Left ventricle myocardium superior (tissue), 1 donor: Measurements from ENCODE around the gene PCSK6. TPM values are rescaled to one million over a fixed set of nuclear protein-coding genes. Genes with fewer than 3 reads are reported as not detected.
A peak's percentile ranks its signal among the peaks of the same experiment; 100 is the strongest.

Experiments
- ATAC-seq: fragments of 200-7000 bp; cut with Tn5 transposase; one replicate; pipeline ENCODE4 v1.9.1; 2020; ENCODE audit warnings: mild to moderate bottlenecking, moderate library complexity
- DNase-seq: peaks from one replicate; pipeline ENCODE4 v3.0.0-alpha.2; 2020
- intact Hi-C: fragments of 100-400 bp; cut with micrococcal nuclease; formaldehyde crosslinking; loops from one replicate; pipeline ENCODE4 v1.11.0; 2022
- long read RNA-seq: library from polyadenylated mRNA; unstranded; transcript quantifications from one replicate; pipeline ENCODE4 v2.0.0, GENCODE V29; 2021
- total RNA-seq: library from RNA; stranded (reverse); fragmentation: NEBNext Ultra II Directional; extraction: Animal tissue kit (Norgen Biotek cat#: 25700); gene quantifications from one replicate; pipeline ENCODE4 v1.2.1, GENCODE V29; 2021
- donor health status: DM: no; HTN: yes; CAD: no; lungs with severe emphysema.

The PCSK6 gene
- 31.9 TPM for total RNA-seq
- long read RNA-seq, full-length matches to known transcripts = 6 of 28 reads
- long read RNA-seq, partial matches to known transcripts = 8 of 28 reads
- long read RNA-seq, other reads (novel, unspliced or antisense) = 14 of 28 reads

DNA sequence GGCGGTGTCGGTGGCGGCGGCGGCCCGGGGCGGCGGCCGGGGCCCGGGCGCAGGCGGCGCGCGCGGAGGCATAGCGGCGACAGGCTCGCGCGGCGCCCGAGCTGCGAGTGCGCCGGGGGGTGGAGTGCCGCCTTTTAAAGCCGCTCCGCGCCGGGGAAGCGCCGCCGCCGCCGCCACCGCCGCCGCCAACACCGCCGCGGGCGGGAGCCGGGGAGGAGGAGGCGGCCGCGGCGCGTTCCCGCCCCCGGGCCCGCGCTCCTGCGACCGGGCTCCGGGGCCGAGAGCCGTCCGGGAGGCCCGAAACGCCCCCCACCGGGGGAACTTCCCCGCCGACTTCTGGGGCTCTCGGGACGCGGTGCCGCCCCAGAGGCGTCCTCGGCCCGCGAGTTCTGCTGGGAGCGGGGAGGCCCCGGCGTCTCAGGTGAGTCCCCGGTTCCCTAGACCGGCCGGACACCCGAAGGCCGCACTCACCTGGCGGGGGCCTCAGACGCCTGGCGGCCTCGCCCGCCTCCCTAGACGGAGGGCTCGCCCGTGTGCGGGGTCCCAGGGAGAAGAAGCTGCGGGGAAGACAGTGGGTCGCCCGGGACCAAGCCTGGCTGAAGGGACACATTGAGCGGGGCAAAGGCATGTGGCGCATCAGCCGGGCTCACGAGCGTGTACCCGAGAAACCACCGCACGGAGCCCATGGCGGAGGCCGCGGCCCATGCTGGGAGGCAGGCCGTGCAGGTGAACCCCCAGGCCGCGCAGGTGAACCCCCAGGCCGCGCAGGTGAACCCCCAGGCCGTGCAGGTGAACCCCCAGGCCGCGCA is at the start of gene PCSK6:
Gene PCSK6 (minus strand): TSS at position 109 of the 809 bp plus-strand sequence. CDS start 37 bp downstream, at position 72.
- peak; percentile 69 for ATAC-seq
- intact Hi-C loops = no loop called here
- DNase-seq = peak; percentile 79

- ATAC-seq (no peak), DNase-seq (no peak)
- intact Hi-C loops = no loop called here
These were observed 49.5 kb upstream of the PCSK6 start for GRCh38 chr15:101538996-101539395.

DNA sequence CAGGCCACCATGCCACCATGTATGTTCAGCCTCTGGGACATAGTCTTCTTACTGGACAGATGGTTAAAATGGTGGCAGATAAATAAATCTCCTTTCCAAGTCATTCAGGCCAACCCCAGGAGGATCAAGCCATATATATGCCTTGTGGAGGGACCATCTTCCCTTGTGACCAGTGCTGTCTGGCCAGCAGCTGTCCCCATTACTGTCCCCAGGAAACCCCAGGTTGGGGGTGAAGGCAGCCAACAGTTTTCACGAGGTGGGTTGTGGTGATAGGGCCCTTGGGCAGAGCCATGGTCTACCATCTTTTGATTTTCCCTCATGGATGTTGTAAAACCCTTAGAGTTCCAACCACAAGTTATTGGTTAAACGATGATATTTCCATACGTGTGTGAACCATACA is 48.7 kb upstream of the PCSK6 start:
- ATAC-seq (no peak), DNase-seq (no peak)
- intact Hi-C loops = no loop called here

GRCh38 chr15:101537483-101538080 is 48.1 kb upstream of the PCSK6 start:
- intact Hi-C loops = no loop called here
- ATAC-seq (no peak), DNase-seq (no peak)

DNA sequence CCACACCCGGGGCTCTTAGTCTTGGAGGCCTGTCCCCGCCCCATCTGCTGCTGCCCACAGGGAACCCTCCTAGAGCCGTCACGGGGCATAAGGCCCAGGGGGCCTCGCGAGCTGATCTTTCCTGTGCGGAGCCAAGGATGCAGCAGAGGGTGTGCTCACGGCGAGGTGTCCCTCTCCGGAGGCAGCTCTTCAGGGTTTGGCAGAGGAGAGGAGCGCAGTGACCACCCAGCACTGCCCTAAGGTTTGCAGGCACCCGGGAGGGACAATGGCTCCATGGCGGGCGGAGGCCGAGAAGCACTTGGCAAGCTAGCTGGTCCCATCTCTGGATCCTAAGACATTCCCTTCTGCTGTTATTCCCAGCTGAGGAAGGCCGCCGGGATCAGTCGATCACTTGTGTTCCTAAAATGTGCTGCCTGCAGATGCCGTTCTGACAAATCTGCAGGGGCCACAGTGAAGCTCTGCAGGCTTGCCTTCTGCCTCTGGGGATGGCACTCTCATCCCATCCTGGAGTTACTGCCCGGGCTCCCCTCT is 47.4 kb upstream of the PCSK6 start:
- DNase-seq = no peak
- intact Hi-C loops = no loop called here
- ATAC-seq = no peak

DNA sequence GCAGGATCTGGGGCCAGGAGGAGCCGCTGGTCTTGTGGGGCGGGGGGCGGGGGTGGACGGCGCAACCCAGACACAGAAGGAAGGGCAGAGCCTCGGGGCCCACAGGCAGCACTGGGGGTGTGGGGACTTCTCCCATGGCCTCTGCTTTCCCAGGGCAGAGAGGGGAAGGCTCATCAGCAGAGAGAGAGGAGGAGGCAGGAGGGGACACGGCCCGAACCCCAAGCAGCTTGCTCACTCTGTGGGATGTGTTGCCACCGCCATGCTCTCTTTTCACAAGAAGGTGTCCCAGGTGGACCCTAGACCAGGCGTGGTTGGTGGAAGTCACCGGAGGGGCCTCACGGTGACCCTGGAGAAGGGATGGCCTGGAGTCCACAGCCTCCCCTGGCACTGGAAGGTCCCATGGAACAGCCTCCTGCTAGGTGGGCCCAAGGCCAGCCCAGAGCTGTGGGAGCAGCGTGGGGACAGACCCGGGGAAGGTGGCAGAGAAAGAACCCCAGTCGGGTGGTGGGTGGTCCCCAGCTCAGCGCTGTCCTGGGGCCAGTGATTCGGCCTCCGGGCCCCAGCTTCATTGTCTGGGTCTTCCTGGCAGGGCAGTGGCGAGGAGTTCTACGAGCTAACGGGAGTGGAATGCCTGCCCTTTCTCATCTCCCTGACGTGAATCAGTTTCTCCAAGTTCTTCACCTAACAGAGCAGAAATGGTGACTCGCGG is 46.8 kb upstream of the PCSK6 start:
- intact Hi-C loops = no loop called here
- DNase-seq = no peak
- ATAC-seq = no peak

DNA sequence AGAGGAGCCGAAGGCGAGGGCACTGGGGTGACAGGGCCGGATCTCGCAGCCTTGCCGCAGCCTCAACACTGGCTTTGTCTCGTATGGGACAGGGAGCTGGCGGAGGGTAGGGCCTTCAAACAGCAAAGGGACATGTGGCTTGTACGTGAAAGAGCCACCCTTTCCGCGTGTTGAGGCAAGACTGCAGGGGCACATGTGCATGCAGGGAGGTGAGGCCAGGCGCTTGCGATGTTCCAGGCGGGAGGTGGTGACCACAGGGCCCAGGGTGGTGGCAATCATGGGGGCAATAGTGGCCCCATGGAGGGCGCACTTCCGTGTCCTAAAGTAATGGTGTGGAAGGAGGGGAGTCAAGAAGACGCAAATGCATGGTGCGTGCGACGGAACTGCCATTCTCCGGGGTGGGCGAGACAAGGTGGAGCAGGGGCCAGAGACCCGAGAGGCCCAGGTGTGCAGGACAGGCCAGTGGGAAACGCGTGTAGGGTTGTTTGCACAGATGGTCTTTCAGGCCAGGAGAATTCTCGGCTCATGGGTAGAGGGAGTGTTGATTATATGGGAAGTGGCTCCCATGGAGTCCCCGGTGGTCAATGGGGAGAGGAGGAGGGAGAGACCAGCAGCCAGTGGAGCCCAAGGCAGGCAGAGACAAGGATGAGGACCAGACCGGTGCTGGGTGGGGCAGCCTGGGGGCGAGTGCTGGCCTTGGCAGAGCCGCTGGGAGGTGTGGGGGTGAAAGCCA is 45.8 kb upstream of the PCSK6 start:
- ATAC-seq = no peak
- intact Hi-C loops = no loop called here
- DNase-seq = no peak

GRCh38 chr15:101534376-101534970 is 45.0 kb upstream of the PCSK6 start:
- intact Hi-C loops = no loop called here
- ATAC-seq (no peak), DNase-seq (no peak)

GRCh38 chr15:101533371-101534140 is 44.0 kb upstream of the PCSK6 start:
- intact Hi-C loops = no loop called here
- ATAC-seq (no peak), DNase-seq (peak; percentile 20)

- no peak for DNase-seq
- no peak for ATAC-seq
- intact Hi-C loops = no loop called here
These were observed 43.4 kb upstream of the PCSK6 start for GRCh38 chr15:101532865-101533264.

DNA sequence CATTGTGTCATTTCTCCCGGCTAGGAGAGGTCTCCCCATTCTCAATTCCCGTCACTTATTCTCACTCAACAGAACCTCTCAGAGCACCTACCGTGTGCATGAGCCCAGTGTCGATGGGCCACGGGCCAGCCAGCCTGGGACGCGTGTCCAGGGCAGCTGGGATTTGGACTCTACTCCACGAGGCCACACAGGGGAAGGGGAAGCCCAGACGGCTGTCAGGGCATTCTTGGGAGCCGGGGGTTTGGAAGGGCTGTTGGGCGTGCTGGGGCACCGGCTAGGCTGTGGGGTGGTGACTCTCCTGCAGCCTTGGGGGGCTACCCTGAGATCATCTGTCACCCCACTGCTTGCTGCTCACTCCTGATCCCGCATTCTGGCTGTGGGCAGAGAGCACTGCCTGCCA is 41.7 kb upstream of the PCSK6 start:
- no peak for DNase-seq
- intact Hi-C loops = no loop called here
- ATAC-seq = no peak

DNA sequence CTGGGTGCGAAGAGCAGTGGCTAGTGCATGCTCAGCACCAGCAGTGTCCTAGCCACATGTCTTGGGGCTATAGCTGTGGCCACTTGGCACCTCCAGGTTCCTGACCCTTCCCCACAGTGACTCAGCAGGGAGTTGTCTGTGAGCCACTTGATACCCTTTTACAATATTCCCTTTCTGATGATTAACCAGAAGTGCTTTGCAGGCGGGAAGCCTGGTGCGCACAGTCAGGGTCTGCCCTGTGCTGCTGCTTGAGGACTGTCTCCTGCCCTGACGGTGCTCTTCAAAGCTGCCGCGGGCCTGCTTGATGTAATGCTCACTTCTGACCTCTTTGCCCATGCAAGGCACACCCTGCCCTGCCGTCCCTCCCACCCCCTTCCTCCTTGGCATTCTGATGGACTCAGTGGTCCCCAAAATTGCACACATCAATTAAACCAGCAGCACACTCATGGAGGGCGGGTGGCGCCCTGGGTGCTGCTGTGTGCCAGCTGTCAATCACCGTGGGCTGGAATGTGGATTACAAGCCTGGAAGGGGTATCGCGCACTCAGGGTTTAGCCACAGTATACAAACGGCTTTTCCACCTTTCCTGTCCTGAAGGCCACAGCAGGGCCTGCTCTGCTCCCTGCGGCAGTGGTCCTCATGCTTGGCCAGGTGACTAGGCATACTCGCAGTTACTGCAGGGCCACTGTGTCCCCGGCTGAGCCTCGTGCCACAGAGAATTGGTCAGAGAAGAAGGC is 40.9 kb upstream of the PCSK6 start:
- intact Hi-C loops = no loop called here
- no peak for ATAC-seq
- DNase-seq = no peak

GRCh38 chr15:101528917-101529299 is 39.4 kb upstream of the PCSK6 start:
- ATAC-seq = peak; percentile 63
- DNase-seq = no peak
- intact Hi-C loops = no loop called here

- peak; percentile 90 for ATAC-seq
- DNase-seq = peak; percentile 76
- intact Hi-C loops = no loop called here
These were observed 38.8 kb upstream of the PCSK6 start for GRCh38 chr15:101528108-101528916.

GRCh38 chr15:101526890-101527289 is 37.4 kb upstream of the PCSK6 start:
- intact Hi-C loops = no loop called here
- no peak for DNase-seq
- ATAC-seq = no peak

DNA sequence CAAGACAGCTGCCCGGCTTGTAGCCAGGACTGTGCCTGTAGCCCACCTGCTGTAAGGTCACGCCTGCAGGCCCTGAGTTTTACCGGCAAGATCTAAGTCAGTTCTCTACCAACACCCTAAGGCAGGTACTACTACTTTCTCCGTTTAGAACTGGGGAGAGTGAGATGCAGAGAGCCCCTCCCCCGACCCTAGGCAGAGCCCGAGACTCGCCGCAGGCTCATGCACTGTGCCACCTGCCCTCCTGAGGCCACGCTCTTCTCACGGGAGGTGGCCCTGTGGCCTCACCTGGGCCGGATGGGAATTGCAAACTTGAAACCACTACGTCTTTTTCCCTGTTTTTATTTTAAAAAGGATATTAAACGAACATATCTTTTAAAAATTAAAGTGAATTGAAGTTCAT is 36.9 kb upstream of the PCSK6 start:
- intact Hi-C loops = no loop called here

DNA sequence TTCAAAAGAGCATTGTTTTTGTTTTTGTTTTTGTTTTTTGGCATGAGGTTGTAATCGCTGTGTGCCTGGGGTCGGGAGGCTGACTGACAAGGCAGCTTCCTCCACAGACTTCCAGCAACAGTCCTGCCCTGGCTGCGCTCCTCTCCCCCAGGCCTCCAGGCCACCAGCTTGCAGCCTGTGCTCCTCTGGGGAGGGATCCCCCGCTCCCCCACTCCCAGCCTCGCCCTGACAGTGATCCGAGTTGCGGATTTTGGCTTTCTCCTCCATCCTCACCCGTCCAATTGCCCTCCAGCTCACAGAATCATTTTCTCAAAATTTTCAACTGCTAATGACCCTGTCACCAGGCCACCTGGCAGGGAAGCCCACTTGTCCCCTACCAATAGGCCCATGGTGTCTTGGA is 36.5 kb upstream of the PCSK6 start:
- ATAC-seq (no peak), DNase-seq (no peak)
- intact Hi-C loops = no loop called here

More for the DNA sequence above, 36.9 kb upstream of the PCSK6 start:
- DNase-seq (no peak), ATAC-seq (no peak)
